Stimulated activated CD4-positive, alpha-beta T cell treated with anti-CD3 and anti-CD28 coated beads, TNF-alpha, amount 100 ng/mL, for 1 hour (primary cell): Measurements from ENCODE around the gene TRAF3IP1.
A peak's percentile ranks its signal among the peaks of the same experiment; 100 is the strongest.
"Not testable (repeated sequence)": the region's sequence is repeated elsewhere in the genome, so short reads cannot be mapped to it uniquely, and the experiment has no call there.

Experiments
- DNase-seq, 3 donors: peaks; one replicate each; pipeline ENCODE4 v3.0.0-alpha.2; 2020; ENCODE audit warnings: low read depth in 3 of 3, low spot score in 1 of 3

TRAF3IP1 gene, protein sequence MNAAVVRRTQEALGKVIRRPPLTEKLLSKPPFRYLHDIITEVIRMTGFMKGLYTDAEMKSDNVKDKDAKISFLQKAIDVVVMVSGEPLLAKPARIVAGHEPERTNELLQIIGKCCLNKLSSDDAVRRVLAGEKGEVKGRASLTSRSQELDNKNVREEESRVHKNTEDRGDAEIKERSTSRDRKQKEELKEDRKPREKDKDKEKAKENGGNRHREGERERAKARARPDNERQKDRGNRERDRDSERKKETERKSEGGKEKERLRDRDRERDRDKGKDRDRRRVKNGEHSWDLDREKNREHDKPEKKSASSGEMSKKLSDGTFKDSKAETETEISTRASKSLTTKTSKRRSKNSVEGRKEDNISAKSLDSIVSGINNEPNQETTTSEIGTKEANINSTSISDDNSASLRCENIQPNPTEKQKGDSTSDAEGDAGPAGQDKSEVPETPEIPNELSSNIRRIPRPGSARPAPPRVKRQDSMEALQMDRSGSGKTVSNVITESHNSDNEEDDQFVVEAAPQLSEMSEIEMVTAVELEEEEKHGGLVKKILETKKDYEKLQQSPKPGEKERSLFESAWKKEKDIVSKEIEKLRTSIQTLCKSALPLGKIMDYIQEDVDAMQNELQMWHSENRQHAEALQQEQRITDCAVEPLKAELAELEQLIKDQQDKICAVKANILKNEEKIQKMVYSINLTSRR

DNA sequence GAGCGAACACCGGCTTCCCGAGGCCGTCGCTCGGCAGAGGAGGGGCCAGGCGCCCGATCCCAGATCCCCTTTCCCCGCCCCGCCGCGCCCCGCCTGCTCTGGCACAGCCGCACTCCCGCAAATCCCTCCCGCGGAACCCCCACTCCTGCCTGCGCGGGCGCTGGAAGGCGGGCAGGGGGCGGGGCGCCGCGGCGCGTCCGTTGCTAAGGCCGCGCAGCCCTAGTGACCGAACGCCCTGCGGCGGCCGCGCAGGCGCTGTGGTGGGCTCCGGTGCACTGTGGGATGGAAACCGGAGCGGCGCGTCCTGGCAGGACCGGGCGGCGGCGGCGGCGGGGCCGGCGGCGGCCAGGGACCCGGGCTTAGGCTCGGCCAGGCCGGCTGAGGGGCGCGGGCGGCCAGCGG, at the start of gene TRAF3IP1:
TSS of gene TRAF3IP1 (plus strand) at position 273 of the 402 bp plus-strand sequence. CDS start 145 bp downstream, outside the sequence.
- DNase-seq = peak; percentile 64 to 78 (median 71)

DNA sequence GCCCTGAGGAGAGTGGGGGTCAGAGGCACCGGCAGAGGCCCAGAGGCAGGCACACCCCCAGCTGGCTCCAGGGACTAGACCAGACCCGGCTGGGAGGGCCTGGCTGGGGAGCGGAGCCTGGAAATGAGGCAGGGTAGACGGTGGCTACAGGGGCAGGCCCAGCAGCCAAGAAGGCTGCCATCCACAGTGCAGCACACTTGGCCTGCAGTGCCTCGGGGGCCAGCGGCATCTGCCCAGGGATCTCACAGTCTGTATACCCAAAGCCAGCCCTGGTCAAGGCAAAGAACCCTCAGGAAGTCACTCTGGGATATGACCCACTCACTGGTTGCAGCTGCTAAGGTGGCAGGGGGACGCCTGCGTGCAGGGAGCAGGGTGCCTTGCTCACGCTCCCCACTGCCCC, 49.7 kb upstream of the TRAF3IP1 start:
- DNase-seq = no peak

DNA sequence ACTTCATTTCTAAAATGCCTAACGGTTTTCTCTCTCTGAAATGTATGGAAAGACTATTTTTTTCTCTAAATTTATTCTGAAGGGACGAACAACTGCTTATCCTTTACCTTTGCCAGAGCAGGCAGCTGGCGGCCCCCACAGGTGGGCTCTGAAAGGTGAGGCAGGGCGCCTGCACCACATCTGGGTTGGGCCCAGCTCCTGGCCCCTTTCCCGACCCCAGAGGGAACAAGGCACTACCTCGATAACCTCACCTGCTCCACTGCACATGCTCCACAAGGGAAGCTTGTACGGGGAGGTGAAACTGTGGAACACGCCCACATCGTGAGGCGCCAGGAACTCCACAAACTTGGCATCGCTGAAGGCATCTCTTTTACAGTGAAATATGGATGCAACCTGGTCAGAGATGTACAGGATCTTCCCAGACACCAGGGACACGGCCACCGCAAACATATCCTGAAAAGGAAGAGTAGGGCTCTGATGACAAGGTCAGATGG, 49.2 kb upstream of the TRAF3IP1 start:
- DNase-seq = no peak

DNA sequence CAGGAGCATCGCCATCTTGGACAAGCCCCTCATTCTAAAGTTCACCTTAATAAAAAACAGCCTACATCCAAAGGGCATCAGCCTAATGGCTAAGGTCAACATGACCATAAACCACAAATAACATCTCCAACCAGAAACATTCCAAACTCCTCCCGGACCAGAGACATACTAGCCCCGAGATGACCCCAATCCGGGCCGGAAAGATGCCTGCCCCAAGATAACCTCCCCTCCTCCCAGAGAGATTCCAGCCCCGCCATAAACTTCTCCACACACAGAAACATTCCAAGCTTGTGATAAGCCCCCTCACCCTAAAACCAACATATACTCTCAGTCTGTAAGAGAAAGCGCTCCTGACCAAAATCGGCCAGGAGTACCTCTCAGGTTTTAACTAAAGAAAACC, 48.6 kb upstream of the TRAF3IP1 start:
- DNase-seq = not testable (repeated sequence)

DNA sequence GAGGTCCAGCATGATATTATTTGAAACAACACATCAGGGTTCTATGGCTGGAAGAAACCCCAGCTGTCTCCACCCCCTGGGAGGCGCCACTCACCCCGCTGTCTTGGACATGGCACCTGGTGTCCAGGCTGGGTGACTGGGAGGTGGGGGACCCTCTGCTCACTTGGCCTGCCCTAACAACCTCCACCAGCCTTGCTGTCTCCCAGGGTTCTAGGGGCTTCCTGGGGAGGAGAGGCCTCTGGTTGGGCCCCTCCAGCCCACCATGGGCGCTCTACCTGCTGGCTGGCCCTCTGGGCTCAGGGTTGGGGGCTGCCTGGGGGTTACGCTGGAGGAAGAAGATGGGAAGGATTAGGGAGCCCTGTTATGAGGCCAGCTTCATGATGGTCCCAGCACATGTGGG, 48.2 kb upstream of the TRAF3IP1 start:
- DNase-seq = no peak

DNA sequence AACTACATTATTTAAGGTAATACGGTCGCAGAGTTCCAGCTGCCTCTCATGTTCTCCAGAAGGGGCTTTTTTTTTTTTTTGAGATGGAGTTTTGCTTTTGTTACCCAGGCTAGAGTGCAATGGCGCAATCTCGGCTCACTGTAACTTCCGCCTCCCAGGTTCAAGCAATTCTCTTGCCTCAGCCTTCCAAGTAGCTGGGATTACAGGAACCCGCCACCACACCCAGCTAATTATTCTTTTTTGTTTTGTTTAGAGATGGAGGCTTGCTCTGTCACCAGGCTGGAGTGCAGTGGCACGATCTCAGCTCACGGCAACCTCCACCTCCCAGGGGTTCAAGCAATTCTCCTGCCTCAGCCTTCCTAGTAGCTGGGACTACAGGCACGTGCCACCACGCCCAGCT, 46.9 kb upstream of the TRAF3IP1 start:
- DNase-seq = not testable (repeated sequence)

DNA sequence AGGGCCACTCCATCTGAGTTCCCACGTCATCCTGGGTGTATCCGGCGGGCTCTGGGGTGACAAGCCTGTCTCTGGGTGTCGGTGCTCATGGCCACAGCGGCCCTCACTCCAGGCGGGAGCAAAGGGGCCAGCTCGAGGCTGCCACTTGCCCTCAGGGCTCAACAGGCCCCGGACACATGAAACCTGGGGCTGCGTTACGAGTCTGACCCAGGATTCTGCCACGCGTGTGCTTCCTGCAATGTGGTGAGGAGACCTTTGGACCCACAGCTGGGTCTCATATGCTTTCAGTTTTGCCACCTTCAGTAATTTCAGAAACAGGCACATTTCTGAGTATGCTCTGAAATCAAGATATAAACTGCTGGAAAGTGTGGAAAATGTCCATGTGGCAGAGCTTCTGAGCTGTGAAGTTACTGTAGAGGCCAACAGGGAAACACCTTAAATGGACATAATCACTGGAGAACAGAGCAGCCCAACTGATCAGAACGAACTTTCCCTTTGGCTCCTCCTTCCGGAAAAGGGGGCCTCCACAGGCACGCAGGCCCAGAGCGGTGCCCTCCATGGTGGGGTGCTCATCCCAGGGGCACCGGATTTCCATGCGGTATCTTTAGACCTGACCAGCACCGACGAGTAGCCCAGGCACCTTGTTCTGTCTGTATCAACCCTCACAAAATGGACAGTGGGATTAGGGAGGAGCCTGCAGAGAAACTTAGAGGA, 46.0 kb upstream of the TRAF3IP1 start:
- no peak for DNase-seq

DNA sequence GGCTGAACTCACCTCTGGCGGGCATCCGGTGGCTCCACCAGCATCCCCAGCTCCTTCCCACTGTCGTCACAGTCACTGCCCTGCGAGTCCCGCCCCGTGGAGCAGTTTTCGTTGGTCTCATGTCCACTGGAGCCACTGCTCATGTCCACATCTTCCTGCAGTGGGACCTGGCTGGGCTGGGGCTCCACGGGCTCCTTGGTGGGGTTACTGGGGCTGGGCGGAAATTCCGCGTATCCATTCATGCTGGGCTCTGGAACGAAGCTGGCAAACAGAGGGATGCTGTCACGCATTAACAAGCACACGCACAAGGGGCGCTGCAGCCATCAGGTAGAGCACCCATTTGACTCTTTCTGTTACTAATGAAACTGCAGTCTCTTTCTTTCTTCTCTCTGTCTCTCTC, 42.6 kb upstream of the TRAF3IP1 start:
- no peak for DNase-seq

DNA sequence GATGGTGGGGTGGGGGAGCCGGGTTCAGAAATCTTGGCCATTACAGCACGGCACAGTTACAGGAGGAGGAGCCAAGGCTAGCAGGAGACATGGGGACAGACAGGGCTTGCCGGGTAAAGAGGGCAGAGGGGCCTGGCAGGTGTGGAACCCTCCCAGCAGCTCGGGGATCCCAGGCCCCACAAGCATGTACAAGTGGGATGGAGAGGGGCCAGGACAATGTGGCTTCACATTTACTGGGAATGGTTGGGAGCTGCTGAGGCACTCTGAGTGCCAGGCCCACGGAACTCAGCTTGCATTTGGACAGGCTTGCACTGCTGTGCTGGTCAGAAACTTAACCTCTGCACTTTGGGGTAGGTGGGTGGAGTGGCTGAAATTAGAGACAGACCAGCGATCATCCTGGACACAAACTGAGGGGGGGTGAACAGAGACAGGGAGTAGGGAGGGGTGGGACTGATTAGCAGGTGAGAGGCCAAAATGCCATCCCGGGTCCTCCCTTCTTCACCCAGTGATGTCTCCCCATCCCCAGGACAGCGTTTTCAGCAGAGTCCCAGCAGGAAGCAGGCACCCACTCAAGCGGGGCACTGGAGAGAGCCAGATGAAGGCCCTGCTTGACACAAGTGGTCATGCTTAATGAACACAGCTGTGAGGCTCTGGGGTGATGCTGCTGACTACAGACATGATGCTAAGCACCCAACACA, 41.5 kb upstream of the TRAF3IP1 start:
- no peak for DNase-seq

DNA sequence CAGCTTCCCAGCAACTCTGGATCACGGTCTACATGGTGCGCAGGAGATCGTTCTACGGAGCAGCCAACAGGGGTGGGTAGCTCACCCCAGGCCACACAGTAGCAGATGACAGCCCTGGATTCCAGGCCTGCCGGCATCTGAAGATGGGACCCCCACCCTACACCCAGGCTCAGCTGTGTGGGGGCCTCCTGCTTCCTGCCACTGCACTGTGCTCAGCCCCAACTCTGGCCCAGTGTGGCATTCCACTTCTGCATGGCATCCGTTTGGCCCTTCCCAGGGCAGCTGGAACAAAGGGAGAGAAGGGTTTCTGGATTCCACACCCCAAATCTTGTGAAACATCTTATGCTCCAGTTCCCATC, 41.0 kb upstream of the TRAF3IP1 start:
- DNase-seq = no peak

DNA sequence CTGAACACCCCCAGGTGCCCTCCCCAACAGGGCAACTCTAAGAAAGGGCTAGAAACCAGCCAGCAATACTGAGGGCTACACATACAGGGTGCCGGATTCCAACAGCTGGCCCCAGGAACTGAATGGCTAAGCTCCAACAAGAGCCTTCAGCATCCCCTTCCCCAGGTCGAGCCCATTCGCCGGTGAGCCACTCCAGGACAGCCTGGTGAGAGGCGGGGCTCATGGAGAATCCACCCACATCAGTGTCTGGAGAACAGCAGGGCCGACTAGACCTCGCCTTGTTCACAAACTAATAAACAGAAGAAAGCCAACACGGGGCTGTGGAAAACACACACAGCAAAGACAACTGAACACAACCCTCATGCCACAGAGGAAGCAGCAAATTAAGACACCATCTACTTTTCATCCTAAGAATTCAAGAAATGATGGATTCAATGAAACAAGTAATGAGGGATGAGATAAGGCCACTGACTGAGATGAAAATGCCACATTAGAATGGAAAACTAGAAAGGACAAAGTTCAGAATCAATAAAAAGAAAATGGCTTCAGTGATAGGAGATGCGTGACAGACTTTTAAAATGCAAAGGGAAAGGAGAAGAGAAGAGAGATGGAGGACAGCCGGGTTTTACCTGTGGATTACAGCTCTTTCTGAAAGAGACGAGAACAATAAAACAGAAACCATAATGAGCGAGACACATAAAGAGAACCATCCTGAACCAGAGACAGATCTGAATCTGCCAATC, 40.1 kb upstream of the TRAF3IP1 start:
- DNase-seq = no peak

DNA sequence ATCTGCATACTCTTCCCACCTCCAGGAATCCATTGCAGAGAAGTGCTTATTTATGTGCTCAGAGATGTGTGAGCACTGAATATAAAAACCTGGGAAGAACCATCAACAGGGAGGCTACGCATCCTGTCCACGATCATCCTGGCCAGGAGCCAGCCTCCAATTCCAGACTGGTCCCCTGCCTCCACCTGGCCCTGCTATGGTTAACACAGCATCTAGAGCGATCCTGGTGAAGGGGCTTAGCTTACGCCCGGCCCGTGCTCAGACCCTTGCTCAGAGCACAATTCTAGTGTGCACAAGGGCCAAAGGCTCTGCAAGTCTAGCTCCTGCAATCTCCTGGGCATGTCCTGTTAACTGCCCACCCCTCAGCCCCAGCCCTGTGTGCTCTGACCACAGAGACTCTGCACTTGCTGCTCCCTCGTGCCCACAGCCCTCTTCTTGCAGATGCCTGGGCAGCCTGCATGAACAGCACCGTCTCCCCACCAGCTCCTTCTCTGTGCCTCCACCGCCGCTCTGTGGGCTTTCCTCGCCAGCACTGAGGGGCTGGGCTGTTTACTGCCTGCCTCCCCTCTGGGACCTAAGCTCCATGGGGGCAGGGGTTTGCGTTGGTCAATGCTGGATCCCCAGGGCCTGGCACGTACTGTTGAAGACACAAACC, 38.4 kb upstream of the TRAF3IP1 start:
- no peak for DNase-seq

DNA sequence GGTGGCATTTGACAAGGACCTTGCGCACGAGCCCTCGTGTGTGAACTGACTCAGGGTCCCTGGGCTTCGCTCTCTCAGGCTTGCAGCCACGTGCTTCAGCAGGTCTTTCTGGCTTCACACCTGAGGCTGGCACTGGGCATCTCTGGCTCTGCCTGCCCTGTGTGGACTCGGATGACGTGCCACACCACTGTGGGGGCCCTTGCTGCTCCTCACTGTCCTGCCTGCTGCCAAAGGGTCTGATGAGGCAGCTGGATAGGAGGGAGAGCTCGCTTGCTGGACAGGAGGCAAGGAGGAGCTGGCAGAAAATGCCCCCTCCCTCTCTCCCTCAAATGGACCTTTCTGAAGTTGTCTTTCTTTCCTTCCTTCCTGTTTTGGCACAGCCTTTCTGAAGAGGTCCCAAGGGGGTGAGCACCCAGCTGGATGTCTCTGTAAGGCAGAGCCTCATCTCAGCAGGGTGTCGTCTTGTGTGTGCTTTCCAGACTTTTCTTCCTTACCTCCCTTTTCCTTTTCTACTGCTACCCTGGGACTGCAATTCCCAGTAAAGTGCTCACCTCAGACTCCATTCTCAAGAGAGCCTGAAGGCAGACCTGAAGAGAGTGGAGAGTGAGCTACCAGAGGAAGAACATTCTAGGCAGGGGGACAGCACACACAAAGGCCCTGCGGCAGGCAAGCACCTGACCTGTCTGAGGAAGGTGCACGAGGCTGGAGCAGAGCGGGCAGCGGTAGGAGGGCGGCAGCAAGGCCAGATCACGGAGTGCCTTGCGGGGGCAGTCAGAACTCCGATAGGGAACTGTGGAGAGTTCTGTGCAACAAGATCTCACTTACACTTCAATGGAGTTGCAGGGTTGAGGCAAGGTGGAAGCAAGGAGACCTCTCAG, 37.2 kb upstream of the TRAF3IP1 start:
- no peak for DNase-seq

DNA sequence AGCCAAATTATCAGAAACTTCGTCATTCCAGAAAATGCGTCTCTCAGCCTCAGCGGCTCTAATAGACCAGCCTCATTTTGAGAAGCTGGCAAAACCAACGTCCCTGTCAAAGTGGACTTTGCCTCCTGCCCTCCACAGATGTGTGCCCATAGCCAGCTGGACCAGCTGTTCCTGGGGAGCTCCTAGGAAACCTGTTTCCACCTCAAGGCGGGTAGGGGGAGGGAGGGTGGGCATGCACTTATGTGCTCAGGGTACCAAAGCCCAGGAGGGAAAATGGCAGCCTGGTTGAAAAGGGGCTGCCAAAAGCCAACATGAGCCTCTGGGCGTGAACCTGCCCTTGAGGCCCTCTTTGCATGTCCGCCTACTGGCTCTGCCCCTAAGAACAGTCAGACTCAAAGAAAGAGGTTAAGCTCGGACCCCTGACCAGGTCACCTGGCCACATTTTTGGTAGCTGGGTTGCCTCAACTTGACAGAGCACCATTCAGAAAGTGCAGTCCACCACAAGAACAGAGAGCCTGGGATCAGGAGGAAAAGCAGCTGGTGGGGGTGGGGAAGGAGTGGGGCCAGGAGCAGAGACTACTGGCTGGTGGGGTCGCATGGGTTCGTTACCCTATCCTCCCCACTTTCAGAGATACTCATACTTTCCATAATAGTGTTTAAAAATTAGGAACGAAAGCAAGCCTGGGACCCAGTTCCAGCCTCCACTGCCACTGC, 35.4 kb upstream of the TRAF3IP1 start:
- DNase-seq = no peak

DNA sequence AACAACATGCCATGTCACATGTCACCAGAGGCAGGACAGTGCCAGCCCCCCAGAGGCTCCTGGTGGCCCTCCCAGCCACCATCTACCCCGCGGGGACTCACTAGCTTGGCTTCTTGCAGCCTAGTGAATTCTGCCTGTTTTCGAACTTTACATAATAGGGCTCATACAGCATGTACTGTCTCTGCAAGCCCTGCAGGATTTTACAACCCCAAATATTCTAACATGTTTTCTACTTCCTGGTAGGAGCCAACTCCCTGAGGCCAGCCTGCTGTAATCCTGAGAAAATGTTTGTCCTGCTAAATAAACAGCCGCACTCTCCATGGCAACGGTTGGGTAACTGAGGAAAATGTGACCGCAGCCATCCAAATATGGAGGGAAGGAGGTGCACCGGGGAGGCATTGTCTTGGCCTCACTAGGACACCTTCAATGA, 34.6 kb upstream of the TRAF3IP1 start:
- DNase-seq = no peak

DNA sequence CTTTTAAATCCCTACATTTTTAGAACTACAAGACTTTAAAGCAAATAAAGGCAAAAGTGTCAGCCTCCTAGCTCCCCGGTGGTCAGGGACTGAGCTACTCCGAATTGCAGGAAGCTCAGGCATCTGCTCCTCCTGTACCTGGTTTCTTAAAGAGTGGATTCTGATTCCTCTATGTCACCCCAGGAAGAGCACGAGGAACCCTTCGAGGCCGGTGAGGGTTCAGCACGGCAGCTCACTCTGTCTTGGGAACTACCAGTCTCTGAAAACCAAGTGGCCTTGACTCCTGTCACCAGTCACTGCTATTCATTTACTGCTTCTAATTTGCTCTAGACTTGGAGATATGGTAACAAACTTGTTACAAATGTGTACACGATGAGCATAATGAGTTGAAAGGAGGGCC, 34.2 kb upstream of the TRAF3IP1 start:
- no peak for DNase-seq

DNA sequence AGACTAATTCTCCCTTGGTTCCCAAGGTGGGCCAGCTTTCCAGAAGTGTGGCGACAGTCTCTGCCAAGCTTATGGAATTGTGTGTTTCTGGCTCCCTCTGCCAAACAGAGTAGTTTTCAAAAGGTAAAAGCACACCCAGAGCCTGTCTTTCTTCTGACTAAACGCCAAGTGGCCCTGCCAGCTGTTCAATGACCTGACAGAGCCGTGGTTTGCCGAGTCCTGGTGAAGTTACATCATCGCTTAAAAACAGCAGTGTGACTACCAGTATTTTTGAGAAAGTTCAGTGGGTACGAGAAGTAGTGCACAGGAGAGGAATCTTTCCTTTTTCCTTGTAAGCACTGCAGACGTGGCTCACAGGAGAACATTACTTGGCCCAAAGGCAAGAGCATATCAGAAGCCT, 33.8 kb upstream of the TRAF3IP1 start:
- DNase-seq = no peak

DNA sequence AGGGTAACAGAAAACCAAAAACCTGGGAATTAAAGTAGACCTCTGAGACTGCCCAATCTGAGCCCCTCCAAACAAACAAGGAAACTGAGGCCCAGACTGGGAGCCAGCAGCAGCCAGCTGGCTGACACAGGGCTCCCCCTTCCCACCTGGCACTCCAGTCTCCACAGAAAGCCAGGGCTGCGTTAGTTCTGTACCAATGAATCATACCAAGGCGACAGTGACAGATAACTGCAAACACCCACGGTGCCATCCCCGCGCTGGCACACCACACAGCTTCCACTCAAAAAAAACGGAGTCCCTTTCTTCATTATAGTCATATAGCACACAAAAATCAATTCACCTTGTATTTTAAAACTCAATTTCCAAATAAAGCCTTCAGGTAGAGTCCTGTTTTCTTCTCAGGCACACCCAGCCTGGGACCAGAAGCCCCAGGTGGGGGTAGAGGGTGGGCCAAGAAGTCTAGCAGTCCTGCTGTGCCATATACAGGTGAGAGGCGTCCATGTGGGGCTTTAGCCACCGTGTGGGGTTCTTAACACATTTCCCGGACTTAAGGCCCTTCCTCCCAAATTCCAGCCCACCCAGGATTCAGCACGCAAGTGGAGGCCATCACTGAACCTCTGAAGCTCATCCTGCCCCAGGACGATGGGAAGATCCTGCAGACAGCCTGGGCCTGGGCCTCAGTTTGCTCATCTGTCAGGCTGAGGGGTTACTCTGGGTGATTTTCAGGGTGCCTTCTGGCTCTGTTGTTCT, 33.2 kb upstream of the TRAF3IP1 start:
- no peak for DNase-seq
